PFSK-1 (cell line): ENCODE measurements around the gene SEMA4B.

Source experiments
- POLR2AphosphoS5 ChIP-seq: IDR thresholded peaks from 2 replicates; pipeline ENCODE4 v1.6.1; 2012; ENCODE audit warnings: low read depth, mild to moderate bottlenecking, control low read depth, low read length, moderate library complexity
- SIN3A ChIP-seq: IDR thresholded peaks from 2 replicates; pipeline ENCODE4 v1.6.1; 2012; ENCODE audit warnings: mild to moderate bottlenecking, low read length, moderate library complexity, borderline replicate concordance; ENCODE audit not compliant: insufficient read depth
- TAF1 ChIP-seq: IDR thresholded peaks from 2 replicates; pipeline ENCODE4 v1.6.1; 2012; ENCODE audit warnings: low read length, control low read depth, borderline replicate concordance; ENCODE audit not compliant: insufficient read depth
- TF ChIP-seq, protein P1 (sequence below), 2 experiments: IDR thresholded peaks; 2 replicates each; pipeline versions ENCODE4 v1.6.1 to v1.8.0; 2011 to 2012; ENCODE audit warnings: low read depth in 2 of 2, low read length in 2 of 2, control low read depth in 1 of 2, inconsistent platforms in 1 of 2, mild to moderate bottlenecking in 1 of 2, moderate library complexity in 1 of 2; ENCODE audit not compliant: insufficient read depth in 1 of 2

DNA sequence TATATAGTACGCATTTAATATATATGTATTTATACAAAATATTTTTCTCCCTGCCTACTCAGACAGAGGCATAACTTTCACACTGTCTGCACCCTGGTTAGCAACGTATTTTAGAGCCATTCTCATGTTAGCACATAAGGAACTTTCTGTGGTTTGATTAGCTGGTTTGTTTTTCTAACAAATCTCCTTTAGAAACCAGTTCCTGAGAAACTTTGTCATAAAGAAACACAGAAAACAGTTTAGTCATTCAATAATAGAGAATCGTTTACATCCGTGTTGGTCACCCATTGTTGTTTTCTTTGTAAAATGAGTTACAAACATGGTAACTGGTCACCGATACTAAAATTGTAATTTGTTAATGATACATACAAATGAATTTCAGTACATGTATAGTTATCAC, 58.4 kb downstream of the SEMA4B start:
- TF ChIP-seq POLR2AphosphoS5: no peak
- TF ChIP-seq, protein P1, sequence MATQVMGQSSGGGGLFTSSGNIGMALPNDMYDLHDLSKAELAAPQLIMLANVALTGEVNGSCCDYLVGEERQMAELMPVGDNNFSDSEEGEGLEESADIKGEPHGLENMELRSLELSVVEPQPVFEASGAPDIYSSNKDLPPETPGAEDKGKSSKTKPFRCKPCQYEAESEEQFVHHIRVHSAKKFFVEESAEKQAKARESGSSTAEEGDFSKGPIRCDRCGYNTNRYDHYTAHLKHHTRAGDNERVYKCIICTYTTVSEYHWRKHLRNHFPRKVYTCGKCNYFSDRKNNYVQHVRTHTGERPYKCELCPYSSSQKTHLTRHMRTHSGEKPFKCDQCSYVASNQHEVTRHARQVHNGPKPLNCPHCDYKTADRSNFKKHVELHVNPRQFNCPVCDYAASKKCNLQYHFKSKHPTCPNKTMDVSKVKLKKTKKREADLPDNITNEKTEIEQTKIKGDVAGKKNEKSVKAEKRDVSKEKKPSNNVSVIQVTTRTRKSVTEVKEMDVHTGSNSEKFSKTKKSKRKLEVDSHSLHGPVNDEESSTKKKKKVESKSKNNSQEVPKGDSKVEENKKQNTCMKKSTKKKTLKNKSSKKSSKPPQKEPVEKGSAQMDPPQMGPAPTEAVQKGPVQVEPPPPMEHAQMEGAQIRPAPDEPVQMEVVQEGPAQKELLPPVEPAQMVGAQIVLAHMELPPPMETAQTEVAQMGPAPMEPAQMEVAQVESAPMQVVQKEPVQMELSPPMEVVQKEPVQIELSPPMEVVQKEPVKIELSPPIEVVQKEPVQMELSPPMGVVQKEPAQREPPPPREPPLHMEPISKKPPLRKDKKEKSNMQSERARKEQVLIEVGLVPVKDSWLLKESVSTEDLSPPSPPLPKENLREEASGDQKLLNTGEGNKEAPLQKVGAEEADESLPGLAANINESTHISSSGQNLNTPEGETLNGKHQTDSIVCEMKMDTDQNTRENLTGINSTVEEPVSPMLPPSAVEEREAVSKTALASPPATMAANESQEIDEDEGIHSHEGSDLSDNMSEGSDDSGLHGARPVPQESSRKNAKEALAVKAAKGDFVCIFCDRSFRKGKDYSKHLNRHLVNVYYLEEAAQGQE (IDR thresholded peaks at IDR 0.05; ENCODE audit: insufficient read depth in 1 of 2, low read depth in 2 of 2, low read length in 2 of 2): no peak
- TF ChIP-seq TAF1: no peak
- TF ChIP-seq SIN3A: no peak
